ENCODE results near the gene CCDC17.

Gene CCDC17

DNA sequence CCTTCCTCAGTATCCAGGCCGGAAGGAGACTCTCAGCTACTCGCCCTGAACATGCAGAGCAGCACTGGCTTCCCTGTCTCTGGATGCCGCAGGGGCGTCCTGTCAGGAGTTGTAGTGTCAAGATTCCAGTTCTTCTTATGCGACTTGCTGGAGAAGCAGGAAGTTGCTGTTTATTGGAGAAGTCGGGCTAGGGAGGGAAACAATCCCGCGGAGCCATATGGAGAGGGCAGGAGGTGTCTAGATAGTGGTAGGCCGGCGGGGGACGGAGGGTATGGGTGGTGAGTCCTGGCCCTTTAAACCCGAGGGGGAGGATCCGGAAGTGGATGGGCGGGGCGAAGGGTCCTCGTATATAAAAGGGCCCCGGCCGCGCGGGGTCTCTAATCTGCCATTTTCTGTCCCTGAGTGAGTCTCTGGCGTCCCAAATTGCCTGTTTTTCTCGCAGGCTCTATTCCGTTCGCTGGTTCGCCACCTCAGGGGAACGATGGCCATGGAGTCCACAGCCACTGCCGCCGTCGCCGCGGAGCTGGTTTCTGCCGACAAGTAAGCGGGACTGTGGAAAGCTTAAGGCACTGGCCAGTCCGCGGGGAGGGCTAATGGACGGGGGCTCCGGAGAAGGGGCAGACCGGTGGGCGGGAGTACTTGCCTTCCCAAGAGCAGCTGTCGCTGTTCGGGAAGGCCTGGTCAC is 40.0 kb downstream of the CCDC17 start, which contains the start of gene NASP:
TSS of gene NASP (plus strand) at position 376 of the 685 bp plus-strand sequence. CDS start at position 482, 106 bp downstream.
- DNase-seq (ENCODE audit: low read depth in 2 of 3, low spot score in 2 of 3): peak; percentile 80 to 98 (median 98)

DNA sequence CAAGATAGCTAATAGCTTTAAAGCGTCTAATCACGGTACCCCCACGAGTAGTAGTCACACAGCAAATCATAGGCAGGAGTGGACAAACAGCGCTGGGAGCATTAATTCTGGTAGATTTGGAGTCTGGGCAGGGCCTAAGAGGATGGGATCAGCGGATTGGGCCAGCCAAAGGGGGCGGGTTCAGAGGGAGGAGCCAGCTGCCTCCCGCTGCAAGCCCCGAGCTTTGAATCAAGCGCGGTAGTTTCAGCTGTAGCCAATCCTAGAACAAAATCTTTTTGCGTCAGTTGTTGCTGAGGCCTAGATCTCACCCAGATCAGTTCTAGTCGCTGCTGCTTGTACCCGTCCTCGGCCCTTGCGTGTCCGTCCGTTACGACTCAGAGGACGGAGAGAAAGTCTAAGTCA is 40.6 kb downstream of the CCDC17 start:
- DNase-seq (ENCODE audit: low read depth in 2 of 3, low spot score in 2 of 3): peak in 2 of 3 experiments; percentile 67 to 77

DNA sequence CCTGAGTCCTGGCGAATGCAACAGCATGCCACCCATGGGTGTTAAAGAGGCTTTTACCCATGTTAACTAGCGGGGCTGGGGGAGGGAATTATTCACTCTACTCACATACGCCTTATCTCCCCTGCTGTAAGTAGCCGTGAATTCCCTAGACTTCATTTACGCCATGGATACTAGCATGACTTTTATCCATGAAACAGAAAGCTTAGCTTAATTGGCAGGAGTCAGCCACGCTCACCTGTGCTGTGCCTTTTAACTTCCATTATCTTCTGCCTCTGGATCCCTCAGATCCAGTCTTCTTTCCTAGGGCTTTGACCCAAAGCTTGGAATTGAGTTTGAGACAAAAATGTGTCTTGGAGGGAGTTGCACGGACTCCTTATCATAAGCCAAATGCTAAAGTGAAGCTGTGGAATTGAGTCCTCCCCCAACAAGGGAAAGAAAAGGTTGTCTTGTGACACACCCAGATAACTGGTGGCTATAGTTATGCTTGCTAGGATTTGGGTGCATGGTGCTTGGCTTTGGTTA is 49.7 kb downstream of the CCDC17 start:
- DNase-seq (ENCODE audit: low read depth in 2 of 3, low spot score in 2 of 3): no peak

DNA sequence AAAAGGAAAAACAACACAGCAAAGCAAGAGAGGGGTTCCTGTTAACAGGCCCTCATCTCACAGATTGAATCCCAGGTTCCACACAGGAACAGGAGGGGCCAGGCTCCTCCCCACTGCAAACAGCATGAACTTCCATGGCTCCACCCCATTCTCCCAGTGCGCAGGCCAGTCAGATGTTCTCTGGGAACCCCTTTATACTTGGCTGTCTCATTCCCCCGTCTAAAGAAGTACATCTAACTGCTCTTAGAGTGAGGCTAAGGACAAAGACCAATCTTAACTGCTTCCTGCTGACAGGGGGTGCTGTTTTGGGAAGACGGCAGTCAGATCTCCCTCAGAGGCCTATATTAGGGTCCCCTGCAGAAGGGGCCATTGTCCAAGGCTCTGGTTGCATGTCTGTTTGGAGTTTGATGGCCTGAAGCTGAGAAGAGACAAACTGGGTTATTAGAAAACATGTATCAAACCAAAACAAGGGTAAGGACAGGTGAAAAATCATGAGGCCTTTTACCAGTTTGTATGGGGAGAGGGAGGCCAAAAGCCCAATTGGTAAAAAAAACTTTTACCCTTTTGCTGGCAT is 50.5 kb downstream of the CCDC17 start:
- DNase-seq (ENCODE audit: low read depth in 2 of 3, low spot score in 2 of 3): no peak

DNA sequence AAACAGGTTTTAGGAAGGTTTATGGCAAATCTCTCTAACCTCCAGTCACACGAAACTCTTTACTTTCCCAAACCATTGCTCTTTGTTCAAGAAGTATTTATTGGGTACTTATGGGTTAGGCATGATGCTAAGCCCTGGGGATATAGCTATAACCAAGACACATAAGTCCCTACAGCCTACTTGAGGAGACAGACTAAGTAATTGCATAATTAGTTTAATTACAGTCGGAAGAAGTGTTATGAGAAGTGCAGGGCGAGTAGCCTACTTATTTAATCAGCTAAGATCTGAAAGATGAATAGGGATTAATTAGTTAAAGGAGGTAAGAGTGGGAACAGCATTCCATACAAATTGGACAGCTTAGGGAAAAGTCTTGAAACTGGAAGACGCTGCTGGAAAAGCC is 53.2 kb downstream of the CCDC17 start:
- no peak for DNase-seq (ENCODE audit: low read depth in 2 of 3, low spot score in 2 of 3)

Data from activated CD8-positive, alpha-beta memory T cell treated with anti-CD3 and anti-CD28 coated beads for 48 hours (primary cell).